ENCODE measurements around the gene GOLGA6L2.

GRCh38 chr15:23436421-23436820 lies 10.6 kb downstream of the GOLGA6L2 start:
- no peak for TF ChIP-seq POLR2A (IDR thresholded peaks at IDR 0.05)
- TF ChIP-seq CTCF (IDR thresholded peaks at IDR 0.05), result no peak
